ENCODE data around the gene MPRIP. TPM values are rescaled to one million over a fixed set of nuclear protein-coding genes. Genes with fewer than 3 reads are reported as not detected.

The MPRIP gene
- total RNA-seq, 1 donor from 2014 or later = 161 TPM

- intact Hi-C loops (cut with micrococcal nuclease) = no loop called here
- H3K27ac Mint-ChIP-seq = no peak overlapping the region
Observed at GRCh38 chr17:17018612-17019429, 23.4 kb upstream of the MPRIP start.

DNA sequence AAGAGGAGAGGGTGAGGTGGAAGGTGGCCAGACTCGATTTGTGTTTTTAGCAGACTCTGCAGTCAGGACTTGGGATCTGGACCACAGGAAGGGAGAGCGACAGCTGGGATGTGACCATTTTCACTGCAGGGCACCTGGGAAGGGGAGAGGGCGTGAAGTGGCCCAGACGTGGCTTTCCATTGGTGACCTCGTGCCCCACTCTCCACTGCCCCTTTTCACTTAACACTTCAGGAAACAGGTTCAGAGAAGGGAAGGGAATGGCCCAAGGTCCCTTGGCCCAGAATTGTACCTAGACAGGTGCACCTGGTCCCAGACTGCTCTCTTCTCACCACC is 22.9 kb upstream of the MPRIP start:
- no peak overlapping the region for H3K27ac Mint-ChIP-seq
- intact Hi-C loops (cut with micrococcal nuclease) = no loop called here
- H3K36me3 Mint-ChIP-seq (ENCODE audit: low read depth) = no peaks in the 10 kb centered on the region
- H3K27me3 Mint-ChIP-seq = peaks cover 5% of the 10 kb centered on the region
- H3K4me1 Mint-ChIP-seq = peaks cover 20% of the 10 kb centered on the region
- H3K9me3 Mint-ChIP-seq = no peaks in the 10 kb centered on the region
- no peak overlapping the region for H3K4me3 Mint-ChIP-seq
- no peak for DNase-seq

More at GRCh38 chr17:17018612-17019429, 23.4 kb upstream of the MPRIP start:
- Mint-ChIP-seq H3K4me1 (peaks cover 20% of the 10 kb centered on the region), H3K4me3 (no peak overlapping the region), H3K27me3 (peaks cover 5% of the 10 kb centered on the region), H3K9me3 (no peaks in the 10 kb centered on the region), H3K36me3 (ENCODE audit: low read depth) (no peaks in the 10 kb centered on the region)
- no peak for DNase-seq

GRCh38 chr17:17019891-17020456 is 22.3 kb upstream of the MPRIP start:
- Mint-ChIP-seq H3K36me3 (ENCODE audit: low read depth) (no peaks in the 10 kb centered on the region), H3K27me3 (peaks cover 4% of the 10 kb centered on the region), H3K4me3 (no peak overlapping the region), H3K4me1 (peaks cover 20% of the 10 kb centered on the region), H3K27ac (no peak overlapping the region), H3K9me3 (no peaks in the 10 kb centered on the region)
- no peak for DNase-seq
- intact Hi-C loops (cut with micrococcal nuclease) = no loop called here

DNA sequence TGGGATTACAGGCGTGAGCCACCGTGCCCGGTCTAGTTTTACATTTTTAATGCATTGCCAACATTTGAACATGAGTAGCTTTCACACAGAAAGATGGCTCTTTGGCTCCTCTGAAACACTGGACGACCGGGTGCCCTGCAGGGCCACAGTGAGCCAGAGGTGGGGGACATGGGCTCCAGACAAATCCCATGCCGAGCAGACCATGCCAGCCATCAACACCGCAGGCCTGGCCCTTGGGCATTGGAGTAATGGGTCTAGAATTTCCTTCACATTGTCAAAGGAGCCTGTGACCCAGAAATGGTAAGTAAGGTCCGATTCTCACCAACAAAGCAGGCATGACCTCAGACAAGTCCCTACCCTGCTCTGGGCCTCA is 21.4 kb upstream of the MPRIP start:
- no peak overlapping the region for H3K27ac Mint-ChIP-seq
- no peaks in the 10 kb centered on the region for H3K9me3 Mint-ChIP-seq
- H3K4me1 Mint-ChIP-seq = peaks cover 14% of the 10 kb centered on the region
- peaks cover 2% of the 10 kb centered on the region for H3K27me3 Mint-ChIP-seq
- intact Hi-C loops (cut with micrococcal nuclease) = no loop called here
- DNase-seq = no peak
- no peaks in the 10 kb centered on the region for H3K36me3 Mint-ChIP-seq (ENCODE audit: low read depth)
- H3K4me3 Mint-ChIP-seq = no peak overlapping the region

DNA sequence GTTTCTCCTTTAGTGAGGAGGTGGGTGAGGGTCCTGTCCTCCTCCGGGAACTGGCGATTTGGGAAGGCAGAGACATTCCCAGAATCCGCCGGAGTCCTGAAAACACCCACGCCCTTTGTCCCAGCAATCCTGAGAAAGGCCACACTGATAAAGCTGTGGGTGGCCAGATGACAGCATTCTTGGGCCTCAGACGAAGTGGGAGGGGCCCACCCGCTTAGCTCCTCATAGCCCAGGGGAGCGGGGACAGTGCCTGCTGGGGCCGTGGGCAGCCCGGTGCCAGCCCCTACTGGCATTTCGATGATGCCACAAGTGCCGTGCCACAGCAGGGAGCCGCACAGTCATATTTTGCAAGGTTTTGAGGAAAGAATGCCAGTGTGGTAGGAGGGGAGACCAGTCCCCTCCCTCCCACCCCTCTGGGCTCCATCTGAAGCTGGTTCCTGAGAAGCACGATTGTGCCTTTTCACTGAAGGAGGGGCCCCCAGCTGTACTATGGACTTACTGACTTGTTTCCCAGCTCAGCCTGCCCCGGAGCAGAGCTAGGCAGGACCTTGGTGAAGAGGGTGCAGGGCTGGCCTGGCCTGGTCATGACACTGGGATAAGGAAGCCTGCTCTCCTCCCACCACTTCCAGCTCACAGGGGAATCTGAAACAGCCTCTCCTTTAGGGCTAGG is 20.9 kb upstream of the MPRIP start:
- intact Hi-C loops (cut with micrococcal nuclease) = no loop called here
- no peak for DNase-seq
- Mint-ChIP-seq H3K4me1 (peaks cover 9% of the 10 kb centered on the region), H3K27me3 (peaks cover 4% of the 10 kb centered on the region), H3K4me3 (no peak overlapping the region), H3K36me3 (ENCODE audit: low read depth) (no peaks in the 10 kb centered on the region), H3K27ac (no peak overlapping the region), H3K9me3 (no peaks in the 10 kb centered on the region)

DNA sequence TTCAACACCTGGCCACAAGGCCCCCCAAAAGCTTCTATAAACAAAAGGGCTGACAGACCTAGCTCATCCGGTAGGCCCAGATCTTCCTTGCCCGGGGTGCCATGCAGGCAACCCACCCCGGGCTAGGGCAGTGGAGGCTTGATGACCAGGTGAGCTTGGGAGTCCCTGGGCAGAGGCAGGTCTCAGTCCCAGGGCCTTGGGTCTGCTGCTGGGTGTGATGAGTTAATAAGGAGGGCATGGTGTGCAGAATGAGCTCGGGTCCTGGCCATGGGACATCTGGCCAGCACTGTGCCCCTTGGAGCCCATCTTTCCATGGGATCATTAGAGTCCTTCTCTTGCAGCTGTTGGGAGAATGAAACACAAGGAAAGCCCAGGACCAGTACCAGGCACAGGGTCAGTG is 20.2 kb upstream of the MPRIP start:
- peaks cover 2% of the 10 kb centered on the region for H3K4me1 Mint-ChIP-seq
- H3K27me3 Mint-ChIP-seq = peaks cover 4% of the 10 kb centered on the region
- intact Hi-C loops (cut with micrococcal nuclease) = no loop called here
- H3K4me3 Mint-ChIP-seq = no peak overlapping the region
- no peaks in the 10 kb centered on the region for H3K36me3 Mint-ChIP-seq (ENCODE audit: low read depth)
- DNase-seq = no peak
- H3K9me3 Mint-ChIP-seq = no peaks in the 10 kb centered on the region
- no peak overlapping the region for H3K27ac Mint-ChIP-seq

DNA sequence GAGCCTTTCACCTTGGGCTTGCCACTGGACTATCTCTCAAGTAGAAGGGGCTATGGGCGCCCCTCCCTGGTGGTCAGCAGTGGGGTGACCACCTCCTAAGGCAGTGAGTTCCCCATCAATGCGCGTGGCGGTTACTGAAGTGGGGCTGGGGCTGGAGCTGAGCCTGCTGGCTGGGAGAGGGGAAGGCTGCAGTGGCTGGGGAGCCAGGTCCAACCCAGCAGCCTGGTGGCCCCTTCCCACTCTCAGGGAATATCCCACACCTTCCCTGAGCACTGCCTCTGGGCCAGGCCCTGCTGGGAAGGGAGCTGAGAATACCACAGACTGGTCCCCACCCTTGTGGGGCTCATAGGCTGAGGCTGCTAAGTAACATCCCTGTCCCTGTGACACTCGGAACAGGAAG is 19.8 kb upstream of the MPRIP start:
- Mint-ChIP-seq H3K4me1 (peaks cover 2% of the 10 kb centered on the region), H3K27ac (no peak overlapping the region), H3K36me3 (ENCODE audit: low read depth) (no peaks in the 10 kb centered on the region), H3K4me3 (no peak overlapping the region), H3K27me3 (peaks cover 4% of the 10 kb centered on the region), H3K9me3 (no peaks in the 10 kb centered on the region)
- no peak for DNase-seq
- intact Hi-C loops (cut with micrococcal nuclease) = no loop called here

GRCh38 chr17:17024778-17025300 is 17.4 kb upstream of the MPRIP start:
- H3K4me3 Mint-ChIP-seq = no peak overlapping the region

DNA sequence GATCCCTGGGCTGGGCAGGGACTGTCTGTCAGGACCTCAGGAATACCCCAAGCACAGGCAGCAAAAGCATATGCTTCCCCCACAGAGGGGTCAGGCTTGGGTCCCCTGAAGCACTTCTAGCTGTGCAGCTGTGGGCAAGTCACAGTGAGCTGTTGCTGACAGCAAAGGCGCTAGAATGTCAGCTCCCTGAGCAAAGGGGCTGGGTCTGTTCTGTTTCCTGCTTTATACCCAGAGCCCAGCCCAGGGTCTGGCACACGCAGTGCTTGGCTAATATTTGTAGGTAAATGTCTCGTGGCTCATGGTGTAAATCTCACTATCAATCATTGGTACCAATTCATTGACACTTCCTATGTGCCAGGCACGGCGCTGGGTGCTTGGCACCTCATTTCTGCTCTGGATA is 16.6 kb upstream of the MPRIP start:
- Mint-ChIP-seq H3K4me1 (no peaks in the 10 kb centered on the region), H3K9me3 (no peaks in the 10 kb centered on the region), H3K4me3 (no peak overlapping the region), H3K27me3 (peaks cover 4% of the 10 kb centered on the region), H3K36me3 (ENCODE audit: low read depth) (no peaks in the 10 kb centered on the region), H3K27ac (no peak overlapping the region)
- intact Hi-C loops (cut with micrococcal nuclease) = no loop called here
- DNase-seq = no peak

More at GRCh38 chr17:17024778-17025300, 17.4 kb upstream of the MPRIP start:
- Mint-ChIP-seq H3K36me3 (ENCODE audit: low read depth) (no peaks in the 10 kb centered on the region), H3K9me3 (no peaks in the 10 kb centered on the region), H3K27ac (no peak overlapping the region), H3K4me1 (no peaks in the 10 kb centered on the region), H3K27me3 (peaks cover 4% of the 10 kb centered on the region)
- intact Hi-C loops (cut with micrococcal nuclease) = no loop called here
- no peak for DNase-seq

DNA sequence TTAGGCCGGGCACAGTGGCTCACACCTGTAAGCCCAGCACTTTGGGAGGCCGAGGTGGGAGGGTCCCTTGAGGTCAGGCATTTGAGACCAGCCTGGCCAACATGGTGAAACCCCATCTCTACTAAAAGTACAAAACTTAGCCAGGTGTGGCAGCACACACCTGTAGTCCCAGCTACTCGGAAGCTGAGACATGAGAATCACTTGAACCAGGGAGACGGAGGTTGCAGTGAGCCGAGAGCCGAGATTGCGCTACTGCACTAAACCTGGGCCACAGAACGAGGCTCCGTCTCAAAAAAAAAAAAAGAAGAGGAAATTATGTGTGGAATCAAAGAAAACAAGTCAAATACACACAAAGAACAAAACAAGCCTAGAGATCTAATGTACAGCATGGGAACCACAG is 16.1 kb upstream of the MPRIP start:
- no peak for DNase-seq
- no peak overlapping the region for H3K4me3 Mint-ChIP-seq
- H3K27ac Mint-ChIP-seq = no peak overlapping the region
- H3K27me3 Mint-ChIP-seq = peaks cover 4% of the 10 kb centered on the region
- no peaks in the 10 kb centered on the region for H3K4me1 Mint-ChIP-seq
- intact Hi-C loops (cut with micrococcal nuclease) = no loop called here
- H3K36me3 Mint-ChIP-seq (ENCODE audit: low read depth) = no peaks in the 10 kb centered on the region
- H3K9me3 Mint-ChIP-seq = no peaks in the 10 kb centered on the region

DNA sequence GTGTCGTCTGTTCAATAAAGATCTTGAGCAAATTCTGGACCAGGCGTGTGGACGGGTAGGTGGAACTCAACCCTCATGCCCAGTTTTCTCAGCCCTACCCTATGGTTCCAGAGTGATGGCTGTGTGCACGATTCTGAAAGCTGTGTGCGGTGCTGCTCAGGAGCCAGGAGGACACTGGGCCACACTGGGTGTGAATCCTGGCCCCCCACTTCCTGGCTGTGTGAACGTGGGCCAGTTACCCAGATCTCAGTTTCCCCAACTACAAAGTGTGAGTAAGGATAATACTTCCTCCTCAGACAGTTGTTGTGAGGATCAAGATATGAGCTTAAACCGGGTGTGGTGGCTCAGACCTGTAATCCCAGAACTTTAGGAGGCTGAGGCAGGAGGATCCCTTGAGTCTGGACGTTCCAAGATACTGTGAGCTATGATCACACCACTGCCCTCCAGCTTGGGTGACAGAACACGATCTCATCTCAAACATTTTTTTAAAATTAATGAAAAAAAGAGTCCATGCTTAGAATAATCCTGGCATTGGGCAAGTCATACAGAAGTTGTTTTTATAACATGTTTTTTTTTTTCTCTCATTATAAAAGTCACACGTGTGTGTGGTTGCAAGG is 14.7 kb upstream of the MPRIP start:
- Mint-ChIP-seq H3K4me3 (no peak overlapping the region), H3K4me1 (no peaks in the 10 kb centered on the region), H3K9me3 (no peaks in the 10 kb centered on the region), H3K36me3 (ENCODE audit: low read depth) (no peaks in the 10 kb centered on the region), H3K27me3 (peaks cover 4% of the 10 kb centered on the region), H3K27ac (no peak overlapping the region)
- intact Hi-C loops (cut with micrococcal nuclease) = no loop called here
- DNase-seq = no peak

DNA sequence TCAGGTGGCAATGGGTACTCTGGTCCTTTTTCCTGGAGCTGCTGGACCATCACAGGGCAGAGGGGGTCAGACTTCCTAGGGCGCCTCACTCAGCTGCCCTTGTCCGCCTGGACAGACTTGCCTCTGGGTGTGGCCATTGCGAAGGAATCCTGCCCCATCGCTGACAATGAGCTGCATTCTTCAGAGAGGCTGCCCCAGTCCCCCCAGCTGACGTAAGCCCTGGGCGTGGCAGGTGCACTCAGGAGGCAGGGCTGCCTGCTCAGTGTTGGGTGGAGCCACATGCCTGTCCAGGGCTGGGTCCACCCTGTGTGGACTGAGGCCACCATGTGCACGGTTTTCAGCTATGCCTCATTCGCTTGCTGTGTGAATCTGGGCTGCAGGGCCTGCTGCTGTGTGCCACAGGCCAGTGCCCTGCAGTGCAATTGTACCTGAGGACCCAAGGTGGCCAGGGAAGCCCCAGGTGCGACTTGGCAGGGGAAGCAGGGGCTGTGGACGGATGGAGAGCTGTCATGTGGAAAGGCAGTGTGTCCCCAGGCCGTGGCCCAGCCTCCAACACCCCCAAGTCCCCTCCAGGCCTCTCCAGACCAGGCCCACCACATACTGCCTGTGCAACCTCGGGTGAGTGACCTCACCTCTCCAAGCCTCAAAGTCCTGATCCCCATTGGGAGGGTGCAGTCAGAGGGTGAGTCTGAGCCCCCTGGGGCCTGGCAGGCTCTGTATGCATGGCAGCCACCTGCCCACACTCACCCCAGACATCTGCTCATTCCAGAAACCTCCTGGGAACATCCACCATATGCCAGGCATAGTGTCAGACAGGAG is 14.0 kb upstream of the MPRIP start:
- peaks cover 1% of the 10 kb centered on the region for H3K27me3 Mint-ChIP-seq
- H3K4me1 Mint-ChIP-seq = no peaks in the 10 kb centered on the region
- H3K36me3 Mint-ChIP-seq (ENCODE audit: low read depth) = no peaks in the 10 kb centered on the region
- H3K9me3 Mint-ChIP-seq = no peaks in the 10 kb centered on the region
- no peak overlapping the region for H3K4me3 Mint-ChIP-seq
- intact Hi-C loops (cut with micrococcal nuclease) = no loop called here
- H3K27ac Mint-ChIP-seq = no peak overlapping the region
- no peak for DNase-seq

- Mint-ChIP-seq H3K4me3 (no peak overlapping the region), H3K27me3 (peaks cover 1% of the 10 kb centered on the region), H3K27ac (no peak overlapping the region), H3K9me3 (no peaks in the 10 kb centered on the region), H3K36me3 (ENCODE audit: low read depth) (no peaks in the 10 kb centered on the region), H3K4me1 (no peaks in the 10 kb centered on the region)
- no peak for DNase-seq
- intact Hi-C loops (cut with micrococcal nuclease) = no loop called here
Observed at GRCh38 chr17:17028878-17029535, 13.2 kb upstream of the MPRIP start.
